HepG2 (cell line): ENCODE data around the gene HEY2. TPM values are rescaled to one million over a fixed set of nuclear protein-coding genes. Genes with fewer than 3 reads are reported as not detected.

ENCODE experiments used
- HNRNPL ChIP-seq: fragments of 200-400 bp; formaldehyde crosslinking; IDR thresholded peaks from 2 replicates; pipeline ENCODE4 v1.6.1; 2017; ENCODE audit warnings: mild to moderate bottlenecking, low read depth, low read length
- LCORL ChIP-seq, 2 experiments: fragments of 450-650 bp in 1 of 2; sonication (generic) in 1 of 2; formaldehyde crosslinking in 1 of 2; IDR thresholded peaks; 2 replicates each; pipeline versions ENCODE4 v1.5.0 to v1.6.1; 2017 to 2020; ENCODE audit warnings: antibody characterized with exemption in 1 of 2, missing genetic modification reagents in 1 of 2
- ZFP36L1 ChIP-seq: sonication (generic); formaldehyde crosslinking; IDR thresholded peaks from 2 replicates; pipeline ENCODE4 v1.8.0; 2022; ENCODE audit warnings: mild to moderate bottlenecking, missing genetic modification reagents, moderate library complexity
- polyA plus RNA-seq, 8 experiments: library from polyadenylated mRNA; depleted of rRNA in 3 of 8; stranded (reverse) in 7 of 8; unstranded in 1 of 8; fragments of >200 nt; fragmentation: Illumina TruSeq in 4 of 8; extraction: Trizol in 4 of 8; gene quantifications; 2 replicates each; pipeline versions ENCODE4 v1.2.1 to v1.2.3, GENCODE V29; 2011 to 2016; ENCODE audit warnings: low read depth in 4 of 8, missing spikeins in 1 of 8, mixed read lengths in 1 of 8; ENCODE audit not compliant: insufficient read depth in 1 of 8
- total RNA-seq, 5 experiments: library from RNA; depleted of rRNA; stranded (reverse); fragments of >200 nt; fragmentation: Illumina TruSeq; extraction: Trizol; gene quantifications; 2 replicates each; pipeline ENCODE4 v1.2.3, GENCODE V29; 2016; ENCODE audit warnings: low read depth in 1 of 5
- TF ChIP-seq, protein P1 (sequence below): sonication (generic); formaldehyde crosslinking; IDR thresholded peaks from 2 replicates; pipeline ENCODE4 v1.4.0; 2020; ENCODE audit warnings: missing genetic modification reagents
- TF ChIP-seq, protein P2 (sequence below): sonication (generic); formaldehyde crosslinking; IDR thresholded peaks from 2 replicates; pipeline ENCODE4 v1.5.0; 2020; ENCODE audit warnings: mild to moderate bottlenecking, missing genetic modification reagents
- TF ChIP-seq, protein P3 (sequence below): sonication (generic); formaldehyde crosslinking; IDR thresholded peaks from 2 replicates; pipeline ENCODE4 v1.4.0; 2020; ENCODE audit warnings: mild to moderate bottlenecking, missing genetic modification reagents

Gene HEY2
- total and polyA plus RNA-seq, 2 of the 13 experiments (the other 11 are each of a cell fraction or from before 2014, with no cell fraction given): 0.04 TPM

DNA sequence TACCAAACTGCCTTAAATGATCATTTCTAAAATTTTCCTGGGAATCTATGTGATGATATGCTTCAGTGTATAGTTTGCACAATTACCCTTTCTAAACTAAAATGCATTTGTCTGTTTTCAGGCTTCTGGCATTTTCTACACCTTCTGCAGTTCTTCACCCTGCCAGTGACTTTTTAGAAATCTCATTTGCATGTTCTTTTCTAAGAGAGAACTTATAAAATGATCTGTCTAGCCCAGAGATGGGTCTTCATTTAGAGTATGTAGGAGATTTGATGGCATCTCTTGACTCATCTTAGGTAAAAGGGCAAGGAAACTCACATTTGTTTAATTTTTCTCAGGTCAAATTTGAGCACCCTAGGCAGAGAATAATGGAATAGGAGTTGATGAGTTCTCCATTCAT, 59.2 kb downstream of the HEY2 start (continued):
- TF ChIP-seq, protein P1, sequence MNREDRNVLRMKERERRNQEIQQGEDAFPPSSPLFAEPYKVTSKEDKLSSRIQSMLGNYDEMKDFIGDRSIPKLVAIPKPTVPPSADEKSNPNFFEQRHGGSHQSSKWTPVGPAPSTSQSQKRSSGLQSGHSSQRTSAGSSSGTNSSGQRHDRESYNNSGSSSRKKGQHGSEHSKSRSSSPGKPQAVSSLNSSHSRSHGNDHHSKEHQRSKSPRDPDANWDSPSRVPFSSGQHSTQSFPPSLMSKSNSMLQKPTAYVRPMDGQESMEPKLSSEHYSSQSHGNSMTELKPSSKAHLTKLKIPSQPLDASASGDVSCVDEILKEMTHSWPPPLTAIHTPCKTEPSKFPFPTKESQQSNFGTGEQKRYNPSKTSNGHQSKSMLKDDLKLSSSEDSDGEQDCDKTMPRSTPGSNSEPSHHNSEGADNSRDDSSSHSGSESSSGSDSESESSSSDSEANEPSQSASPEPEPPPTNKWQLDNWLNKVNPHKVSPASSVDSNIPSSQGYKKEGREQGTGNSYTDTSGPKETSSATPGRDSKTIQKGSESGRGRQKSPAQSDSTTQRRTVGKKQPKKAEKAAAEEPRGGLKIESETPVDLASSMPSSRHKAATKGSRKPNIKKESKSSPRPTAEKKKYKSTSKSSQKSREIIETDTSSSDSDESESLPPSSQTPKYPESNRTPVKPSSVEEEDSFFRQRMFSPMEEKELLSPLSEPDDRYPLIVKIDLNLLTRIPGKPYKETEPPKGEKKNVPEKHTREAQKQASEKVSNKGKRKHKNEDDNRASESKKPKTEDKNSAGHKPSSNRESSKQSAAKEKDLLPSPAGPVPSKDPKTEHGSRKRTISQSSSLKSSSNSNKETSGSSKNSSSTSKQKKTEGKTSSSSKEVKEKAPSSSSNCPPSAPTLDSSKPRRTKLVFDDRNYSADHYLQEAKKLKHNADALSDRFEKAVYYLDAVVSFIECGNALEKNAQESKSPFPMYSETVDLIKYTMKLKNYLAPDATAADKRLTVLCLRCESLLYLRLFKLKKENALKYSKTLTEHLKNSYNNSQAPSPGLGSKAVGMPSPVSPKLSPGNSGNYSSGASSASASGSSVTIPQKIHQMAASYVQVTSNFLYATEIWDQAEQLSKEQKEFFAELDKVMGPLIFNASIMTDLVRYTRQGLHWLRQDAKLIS (CRISPR knock-in tag): no peak
- TF ChIP-seq HNRNPL (no peak), LCORL (IDR thresholded peaks at IDR 0.05) (no peak), LCORL (CRISPR knock-in tag; IDR thresholded peaks at IDR 0.05) (no peak), ZFP36L1 (CRISPR knock-in tag) (no peak)
- TF ChIP-seq, protein P2, sequence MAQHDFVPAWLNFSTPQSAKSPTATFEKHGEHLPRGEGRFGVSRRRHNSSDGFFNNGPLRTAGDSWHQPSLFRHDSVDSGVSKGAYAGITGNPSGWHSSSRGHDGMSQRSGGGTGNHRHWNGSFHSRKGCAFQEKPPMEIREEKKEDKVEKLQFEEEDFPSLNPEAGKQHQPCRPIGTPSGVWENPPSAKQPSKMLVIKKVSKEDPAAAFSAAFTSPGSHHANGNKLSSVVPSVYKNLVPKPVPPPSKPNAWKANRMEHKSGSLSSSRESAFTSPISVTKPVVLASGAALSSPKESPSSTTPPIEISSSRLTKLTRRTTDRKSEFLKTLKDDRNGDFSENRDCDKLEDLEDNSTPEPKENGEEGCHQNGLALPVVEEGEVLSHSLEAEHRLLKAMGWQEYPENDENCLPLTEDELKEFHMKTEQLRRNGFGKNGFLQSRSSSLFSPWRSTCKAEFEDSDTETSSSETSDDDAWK (CRISPR knock-in tag): no peak
- TF ChIP-seq, protein P3, sequence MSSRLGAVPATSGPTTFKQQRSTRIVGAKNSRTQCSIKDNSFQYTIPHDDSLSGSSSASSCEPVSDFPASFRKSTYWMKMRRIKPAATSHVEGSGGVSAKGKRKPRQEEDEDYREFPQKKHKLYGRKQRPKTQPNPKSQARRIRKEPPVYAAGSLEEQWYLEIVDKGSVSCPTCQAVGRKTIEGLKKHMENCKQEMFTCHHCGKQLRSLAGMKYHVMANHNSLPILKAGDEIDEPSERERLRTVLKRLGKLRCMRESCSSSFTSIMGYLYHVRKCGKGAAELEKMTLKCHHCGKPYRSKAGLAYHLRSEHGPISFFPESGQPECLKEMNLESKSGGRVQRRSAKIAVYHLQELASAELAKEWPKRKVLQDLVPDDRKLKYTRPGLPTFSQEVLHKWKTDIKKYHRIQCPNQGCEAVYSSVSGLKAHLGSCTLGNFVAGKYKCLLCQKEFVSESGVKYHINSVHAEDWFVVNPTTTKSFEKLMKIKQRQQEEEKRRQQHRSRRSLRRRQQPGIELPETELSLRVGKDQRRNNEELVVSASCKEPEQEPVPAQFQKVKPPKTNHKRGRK (CRISPR knock-in tag): no peak
